Immature natural killer cell (primary cell): ENCODE results near the gene LAMTOR1. TPM values are rescaled to one million over a fixed set of nuclear protein-coding genes. Genes with fewer than 3 reads are reported as not detected.

Experiments used
- DNase-seq, 3 donors: peaks; one replicate each; pipeline ENCODE4 v3.0.0; 2022; ENCODE audit warnings: mixed read lengths in 1 of 3
- H3K27ac Mint-ChIP-seq, 6 donors: one replicate each; pipeline ENCODE4 v1.8.0; 2020; ENCODE audit warnings: mixed read lengths in 6 of 6, mild to moderate bottlenecking in 5 of 6, inconsistent platforms in 4 of 6, moderate library complexity in 3 of 6
- H3K27me3 Mint-ChIP-seq, 3 donors: one replicate each; pipeline ENCODE4 v1.8.0; 2020 to 2021; ENCODE audit warnings: low read depth in 3 of 3, mild to moderate bottlenecking in 3 of 3, mixed read lengths in 3 of 3, moderate library complexity in 3 of 3, inconsistent platforms in 1 of 3
- H3K36me3 Mint-ChIP-seq, 3 donors: one replicate each; pipeline ENCODE4 v1.8.0; 2020; ENCODE audit warnings: mixed read lengths in 3 of 3, inconsistent platforms in 2 of 3, mild to moderate bottlenecking in 2 of 3
- H3K4me1 Mint-ChIP-seq, 2 donors: one replicate each; pipeline ENCODE4 v1.8.0; 2020; ENCODE audit warnings: inconsistent platforms in 2 of 2, mild to moderate bottlenecking in 2 of 2, mixed read lengths in 2 of 2, moderate library complexity in 1 of 2
- H3K4me3 Mint-ChIP-seq, 5 donors: one replicate each; pipeline ENCODE4 v1.8.0; 2020; ENCODE audit warnings: mild to moderate bottlenecking in 5 of 5, mixed read lengths in 5 of 5, inconsistent platforms in 3 of 5, moderate library complexity in 3 of 5
- H3K9me3 Mint-ChIP-seq, 6 donors: one replicate each; pipeline ENCODE4 v1.8.0; 2020; ENCODE audit warnings: mild to moderate bottlenecking in 6 of 6, mixed read lengths in 6 of 6, inconsistent platforms in 4 of 6, moderate library complexity in 3 of 6
- polyA plus RNA-seq, 3 donors: library from polyadenylated mRNA; unstranded; fragments of 300-500 nt; fragmentation: Illumina TruSeq; gene quantifications; one replicate each; pipeline ENCODE4 v1.2.3, GENCODE V29; 2021

The LAMTOR1 gene
- polyA plus RNA-seq, 3 donors from 2014 or later, result 110 to 181 (median 138) TPM

- Mint-ChIP-seq H3K27ac (peak overlapping the region; percentile 93 to 98 (median 97)), H3K4me3 (peak overlapping the region; percentile 91 to 99 (median 96)), H3K36me3 (peaks cover 4 to 22% (median 10%) of the 10 kb centered on the region in 3 donors), H3K27me3 (peaks cover 8 to 12% (median 10%) of the 10 kb centered on the region in 3 donors), H3K9me3 (no peaks in the 10 kb centered on the region), H3K4me1 (peaks cover 26 to 29% of the 10 kb centered on the region in 2 donors)
- DNase-seq, result no peak
Observed at GRCh38 chr11:72111300-72112142, 8.4 kb upstream of the LAMTOR1 start.

- H3K36me3 Mint-ChIP-seq, result peaks cover 4 to 10% (median 10%) of the 10 kb centered on the region in 3 donors
- H3K4me1 Mint-ChIP-seq, result peaks cover 38 to 39% of the 10 kb centered on the region in 2 donors
- peaks cover 4 to 21% (median 10%) of the 10 kb centered on the region in 3 donors for H3K27me3 Mint-ChIP-seq
- peak within 1 kb of the TSS in 1 of 5 donors; percentile 37 for H3K4me3 Mint-ChIP-seq
- H3K9me3 Mint-ChIP-seq, result no peaks in the 10 kb centered on the region
- H3K27ac Mint-ChIP-seq, result peak within 1 kb of the TSS in 5 of 6 donors; percentile 23 to 71 (median 66)
- DNase-seq, result no peak
Observed at GRCh38 chr11:72105888-72106287, 2.8 kb upstream of the LAMTOR1 start, which contains the start of gene TOMT. TOMT (plus strand) TSS chr11:72105924; CDS start chr11:72105952, 28 bp downstream.

- Mint-ChIP-seq H3K36me3 (peaks cover 0 to 6% (median 5%) of the 10 kb centered on the region in 3 donors), H3K4me3 (peak overlapping the region; percentile 90 to 98 (median 93)), H3K27ac (peak overlapping the region; percentile 89 to 97 (median 96)), H3K27me3 (peaks cover 4 to 21% (median 12%) of the 10 kb centered on the region in 3 donors), H3K4me1 (peaks cover 44 to 47% of the 10 kb centered on the region in 2 donors), H3K9me3 (no peaks in the 10 kb centered on the region)
- DNase-seq, result no peak
Observed at GRCh38 chr11:72103754-72104167, 664 bp upstream of the LAMTOR1 start.

GRCh38 chr11:72102631-72102945 lies 509 bp downstream of the LAMTOR1 start:
- H3K9me3 Mint-ChIP-seq, result no peaks in the 10 kb centered on the region
- peaks cover 44 to 47% of the 10 kb centered on the region in 2 donors for H3K4me1 Mint-ChIP-seq
- peak overlapping the region; percentile 89 to 97 (median 96) for H3K27ac Mint-ChIP-seq
- no peak for DNase-seq
- peaks cover 0 to 15% (median 5%) of the 10 kb centered on the region in 3 donors for H3K36me3 Mint-ChIP-seq
- peaks cover 4 to 21% (median 12%) of the 10 kb centered on the region in 3 donors for H3K27me3 Mint-ChIP-seq
- H3K4me3 Mint-ChIP-seq, result peak overlapping the region; percentile 90 to 98 (median 93)

- Mint-ChIP-seq H3K27ac (peak overlapping the region; percentile 89 to 97 (median 96)), H3K4me1 (peaks cover 42 to 47% of the 10 kb centered on the region in 2 donors), H3K27me3 (peaks cover 4 to 21% (median 12%) of the 10 kb centered on the region in 3 donors)
Observed at GRCh38 chr11:72102162-72102561, 935 bp downstream of the LAMTOR1 start.

GRCh38 chr11:72100462-72100861 lies 2.6 kb downstream of the LAMTOR1 start:
- Mint-ChIP-seq H3K4me3 (peak overlapping the region in 1 of 5 donors; percentile 12), H3K9me3 (no peaks in the 10 kb centered on the region), H3K4me1 (peaks cover 42 to 47% of the 10 kb centered on the region in 2 donors), H3K36me3 (peaks cover 0 to 14% (median 0%) of the 10 kb centered on the region in 3 donors), H3K27me3 (peaks cover 4 to 21% (median 12%) of the 10 kb centered on the region in 3 donors), H3K27ac (peak overlapping the region; percentile 43 to 96 (median 77))
- no peak for DNase-seq

More at GRCh38 chr11:72102162-72102561, 935 bp downstream of the LAMTOR1 start:
- DNase-seq, result no peak
- Mint-ChIP-seq H3K9me3 (no peaks in the 10 kb centered on the region), H3K36me3 (peaks cover 0 to 11% (median 2%) of the 10 kb centered on the region in 3 donors), H3K4me3 (peak overlapping the region; percentile 90 to 98 (median 93))

GRCh38 chr11:72100009-72100408 lies 3.1 kb downstream of the LAMTOR1 start:
- peak overlapping the region in 2 of 6 donors; percentile 43 to 89 for H3K27ac Mint-ChIP-seq
- DNase-seq, result no peak
- H3K4me3 Mint-ChIP-seq, result no peak overlapping the region
- peaks cover 42 to 47% of the 10 kb centered on the region in 2 donors for H3K4me1 Mint-ChIP-seq
- H3K36me3 Mint-ChIP-seq, result peaks cover 0 to 14% (median 0%) of the 10 kb centered on the region in 3 donors
- H3K9me3 Mint-ChIP-seq, result no peaks in the 10 kb centered on the region
- peaks cover 4 to 21% (median 12%) of the 10 kb centered on the region in 3 donors for H3K27me3 Mint-ChIP-seq

- Mint-ChIP-seq H3K27ac (no peak overlapping the region), H3K9me3 (no peaks in the 10 kb centered on the region), H3K4me1 (peaks cover 32 to 37% of the 10 kb centered on the region in 2 donors), H3K4me3 (no peak overlapping the region), H3K36me3 (peaks cover 0 to 14% (median 0%) of the 10 kb centered on the region in 3 donors), H3K27me3 (peaks cover 4 to 17% (median 9%) of the 10 kb centered on the region in 3 donors)
- no peak for DNase-seq
Observed at GRCh38 chr11:72098741-72099140, 4.4 kb downstream of the LAMTOR1 start.

GRCh38 chr11:72091292-72091691 lies 11.8 kb downstream of the LAMTOR1 start:
- peak; percentile 47 to 63 (median 59) for DNase-seq
- no peaks in the 10 kb centered on the region for H3K9me3 Mint-ChIP-seq
- peaks cover 0 to 8% (median 7%) of the 10 kb centered on the region in 3 donors for H3K36me3 Mint-ChIP-seq
- peak overlapping the region in 4 of 6 donors; percentile 35 to 69 (median 54) for H3K27ac Mint-ChIP-seq
- H3K27me3 Mint-ChIP-seq, result no peaks in the 10 kb centered on the region
- peaks cover 3 to 12% of the 10 kb centered on the region in 2 donors for H3K4me1 Mint-ChIP-seq
- no peak overlapping the region for H3K4me3 Mint-ChIP-seq

- Mint-ChIP-seq H3K9me3 (no peaks in the 10 kb centered on the region), H3K36me3 (peaks cover 0 to 8% (median 7%) of the 10 kb centered on the region in 3 donors), H3K4me3 (no peak overlapping the region), H3K4me1 (peaks cover 3 to 12% of the 10 kb centered on the region in 2 donors), H3K27ac (peak overlapping the region in 3 of 6 donors; percentile 3 to 19 (median 18)), H3K27me3 (peaks cover 0 to 3% (median 0%) of the 10 kb centered on the region in 3 donors)
- DNase-seq, result no peak
Observed at GRCh38 chr11:72088076-72088808, 14.9 kb downstream of the LAMTOR1 start.

- no peaks in the 10 kb centered on the region for H3K9me3 Mint-ChIP-seq
- DNase-seq, result no peak
- no peak overlapping the region for H3K4me3 Mint-ChIP-seq
- peaks cover 12 to 17% of the 10 kb centered on the region in 2 donors for H3K4me1 Mint-ChIP-seq
- H3K36me3 Mint-ChIP-seq, result peaks cover 0 to 8% (median 7%) of the 10 kb centered on the region in 3 donors
- peak overlapping the region; percentile 9 to 69 (median 53) for H3K27ac Mint-ChIP-seq
- peaks cover 0 to 3% (median 2%) of the 10 kb centered on the region in 3 donors for H3K27me3 Mint-ChIP-seq
Observed at GRCh38 chr11:72085621-72086351, 17.3 kb downstream of the LAMTOR1 start.

- Mint-ChIP-seq H3K27ac (peak overlapping the region in 1 of 6 donors; percentile 69), H3K36me3 (peaks cover 0 to 8% (median 7%) of the 10 kb centered on the region in 3 donors), H3K9me3 (no peaks in the 10 kb centered on the region), H3K27me3 (peaks cover 0 to 4% (median 3%) of the 10 kb centered on the region in 3 donors), H3K4me3 (no peak overlapping the region), H3K4me1 (peaks cover 19 to 24% of the 10 kb centered on the region in 2 donors)
- DNase-seq, result no peak
Observed at GRCh38 chr11:72084965-72085364, 18.1 kb downstream of the LAMTOR1 start.

GRCh38 chr11:72084076-72084475 lies 19.0 kb downstream of the LAMTOR1 start:
- H3K27me3 Mint-ChIP-seq, result peaks cover 0 to 10% (median 3%) of the 10 kb centered on the region in 3 donors
- H3K4me3 Mint-ChIP-seq, result no peak overlapping the region
- H3K36me3 Mint-ChIP-seq, result peaks cover 0 to 7% (median 5%) of the 10 kb centered on the region in 3 donors
- no peak for DNase-seq
- H3K9me3 Mint-ChIP-seq, result no peaks in the 10 kb centered on the region
- no peak overlapping the region for H3K27ac Mint-ChIP-seq
- H3K4me1 Mint-ChIP-seq, result peaks cover 27 to 30% of the 10 kb centered on the region in 2 donors
